ENCODE results near the gene URM1.
A peak's percentile ranks its signal among the peaks of the same experiment; 100 is the strongest.

URM1 gene

GRCh38 chr9:128323212-128323730, 47.9 kb upstream of the URM1 start:
- no peak for DNase-seq (ENCODE audit: low read depth in 1 of 2, low spot score in 1 of 2)
- Histone ChIP-seq H3K4me3 (replicated peaks; ENCODE audit: insufficient read depth, low read length) (peak overlapping the region; percentile 69), H3K27me3 (ENCODE audit: insufficient read depth, poor library complexity, severe bottlenecking) (no peaks in the 10 kb centered on the region), H3K27ac (replicated peaks) (peak overlapping the region; percentile 97)
- TF ChIP-seq GABPA (IDR thresholded peaks at IDR 0.05; ENCODE audit: low read depth) (no peak), SPI1 (IDR thresholded peaks at IDR 0.05; ENCODE audit: borderline replicate concordance, low read depth) (no peak), REST (IDR thresholded peaks at IDR 0.05; ENCODE audit: insufficient replicate concordance, low read depth) (no peak)

DNA sequence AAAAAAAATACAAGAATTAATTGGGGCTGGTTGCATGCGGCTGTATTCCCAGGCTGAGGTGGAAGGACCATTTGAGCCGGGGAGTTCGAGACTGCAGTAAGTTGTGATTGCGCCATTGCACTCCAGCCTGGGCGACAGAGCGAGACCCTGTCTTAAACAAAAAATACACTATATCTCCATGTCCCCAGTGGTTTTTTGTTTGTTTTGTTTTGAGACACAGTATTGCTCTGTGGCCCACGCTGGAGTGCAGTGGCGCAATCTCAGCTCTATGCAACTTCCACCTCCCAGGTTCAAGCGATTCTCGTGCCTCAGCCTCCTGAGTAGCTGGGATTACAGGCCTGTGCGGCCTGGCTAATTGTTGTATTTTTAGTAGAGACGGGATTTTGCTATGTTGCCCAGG, 47.4 kb upstream of the URM1 start:
- peak overlapping the region; percentile 97 for H3K27ac ChIP-seq (replicated peaks)
- H3K27me3 ChIP-seq (ENCODE audit: insufficient read depth, poor library complexity, severe bottlenecking) = no peaks in the 10 kb centered on the region
- peak overlapping the region; percentile 69 for H3K4me3 ChIP-seq (replicated peaks; ENCODE audit: insufficient read depth, low read length)
- DNase-seq (ENCODE audit: low read depth in 1 of 2, low spot score in 1 of 2) = peak in 1 of 2 experiments; percentile 70
- TF ChIP-seq SPI1 (IDR thresholded peaks at IDR 0.05; ENCODE audit: borderline replicate concordance, low read depth) = no peak
- TF ChIP-seq POLR2AphosphoS5 (IDR thresholded peaks at IDR 0.05; ENCODE audit: low read depth) = no peak
- no peak for TF ChIP-seq GABPA (IDR thresholded peaks at IDR 0.05; ENCODE audit: low read depth)
- no peak for TF ChIP-seq CTCF (IDR thresholded peaks at IDR 0.05; ENCODE audit: insufficient read depth, low read length)
- TF ChIP-seq REST (IDR thresholded peaks at IDR 0.05; ENCODE audit: insufficient replicate concordance, low read depth) = no peak

- Histone ChIP-seq H3K27ac (replicated peaks) (peak overlapping the region; percentile 97; the same call in 1 of the 2 replicates), H3K4me3 (replicated peaks; ENCODE audit: insufficient read depth, low read length) (no peak overlapping the region)
- DNase-seq (ENCODE audit: low read depth in 1 of 2, low spot score in 1 of 2) = no peak
Measured at GRCh38 chr9:128324401-128324800, 46.8 kb upstream of the URM1 start.

More at GRCh38 chr9:128324401-128324800, 46.8 kb upstream of the URM1 start:
- no peaks in the 10 kb centered on the region for H3K27me3 ChIP-seq (ENCODE audit: insufficient read depth, poor library complexity, severe bottlenecking)
- TF ChIP-seq CTCF (IDR thresholded peaks at IDR 0.05; ENCODE audit: insufficient read depth, low read length) = no peak
- TF ChIP-seq REST (IDR thresholded peaks at IDR 0.05; ENCODE audit: insufficient replicate concordance, low read depth) = no peak
- no peak for TF ChIP-seq SPI1 (IDR thresholded peaks at IDR 0.05; ENCODE audit: borderline replicate concordance, low read depth)
- TF ChIP-seq GABPA (IDR thresholded peaks at IDR 0.05; ENCODE audit: low read depth) = no peak
- TF ChIP-seq POLR2AphosphoS5 (IDR thresholded peaks at IDR 0.05; ENCODE audit: low read depth) = no peak

Measured in HL-60 (cell line).